HCT116 (cell line): Measurements from ENCODE around the gene KLF14. TPM values are rescaled to one million over a fixed set of nuclear protein-coding genes. Genes with fewer than 3 reads are reported as not detected.

Experiments
- ATAC-seq: fragments of 200-7000 bp; cut with Tn5 transposase; 2 replicates; pipeline ENCODE4 v1.9.1; 2020; ENCODE audit warnings: mild to moderate bottlenecking, moderate library complexity
- BruUV-seq: library from RNA; stranded (reverse); fragments of 400-500 nt; replicated peaks from 2 replicates; lab custom pipeline; 2021; lab: Mats Ljungman, UMichigan
- CTCF ChIA-PET: fragments of 300-600 bp; sonication (Branson Sonifier 250); formaldehyde crosslinking; loops from one replicate; lab custom pipeline; 2021; ENCODE audit warnings: antibody characterized with exemption; lab: Charles Lee
- POLR2A ChIA-PET: fragments of 300-600, 350-600 bp; sonication (Branson Sonifier 250); formaldehyde crosslinking; loops from one replicate; lab custom pipeline; 2021; ENCODE audit warnings: antibody characterized with exemption; lab: Charles Lee
- RAD21 ChIA-PET, 2 experiments: fragments of 300-600 bp; sonication (Branson Sonifier 250); formaldehyde crosslinking; loops; one replicate each; lab custom pipeline; 2023; ENCODE audit warnings: low total read pairs in 2 of 2; ENCODE audit not compliant: uncharacterized antibody in 2 of 2, unreplicated experiment in 2 of 2, low non-redundant PET in 1 of 2; lab: Charles Lee
- DNase-seq: peaks from one replicate; pipeline ENCODE4 v3.0.0-alpha.2; 2010; ENCODE audit warnings: low read depth, low spot score
- H2AFZ ChIP-seq: fragments of 200-600 bp; shearing (Covaris generic), sonication (generic); 2 replicates; pipeline ENCODE4 v1.6.1; 2017; ENCODE audit warnings: low read depth, mixed run types, mixed read lengths, antibody characterized with exemption, low read length; ENCODE audit not compliant: poor library complexity, severe bottlenecking
- H3K27ac ChIP-seq: 2 replicates; pipeline ENCODE4 v1.5.1; 2012; ENCODE audit warnings: low read depth, low read length
- H3K27me3 ChIP-seq: fragments of 200-600 bp; sonication (generic); 2 replicates; pipeline ENCODE4 v1.6.1; 2016; ENCODE audit warnings: mixed run types, low read length, mixed read lengths; ENCODE audit not compliant: insufficient read depth
- H3K36me3 ChIP-seq, 2 experiments: fragments of 200-500 bp in 1 of 2; fragments of 200-600 bp in 1 of 2; sonication (Bioruptor generic) in 1 of 2; sonication (generic) in 1 of 2; 2 replicates each; pipeline versions ENCODE4 v1.5.1 to v1.6.1; 2014 to 2016; ENCODE audit warnings: low read length in 2 of 2, inconsistent platforms in 1 of 2, mixed read lengths in 1 of 2, mixed run types in 1 of 2; ENCODE audit not compliant: insufficient read depth in 2 of 2, control insufficient read depth in 1 of 2
- H3K4me1 ChIP-seq, 2 experiments: fragments of 200-600 bp in 1 of 2; sonication (generic) in 1 of 2; 2 replicates each; pipeline versions ENCODE4 v1.5.1 to v1.6.1; 2012 to 2017; ENCODE audit warnings: low read length in 2 of 2, inconsistent platforms in 1 of 2, mild to moderate bottlenecking in 1 of 2, mixed read lengths in 1 of 2, mixed run types in 1 of 2, moderate library complexity in 1 of 2; ENCODE audit not compliant: insufficient read depth in 2 of 2, control insufficient read depth in 1 of 2
- H3K4me2 ChIP-seq: fragments of 200-600 bp; sonication (generic); 2 replicates; pipeline ENCODE4 v1.6.1; 2017; ENCODE audit warnings: mixed run types, low read length, mixed read lengths
- H3K4me3 ChIP-seq, 2 experiments: fragments of 200-600 bp in 1 of 2; sonication (generic) in 1 of 2; replicated peaks in 1 of 2; 2 replicates each; pipeline ENCODE4 v1.5.1; 2011 to 2016; ENCODE audit warnings: low read length in 2 of 2, control low read depth in 1 of 2, low read depth in 1 of 2, mild to moderate bottlenecking in 1 of 2, mixed read lengths in 1 of 2, mixed run types in 1 of 2
- H3K79me2 ChIP-seq: fragments of 200-600 bp; sonication (generic); 2 replicates; pipeline ENCODE4 v1.6.1; 2017; ENCODE audit warnings: mild to moderate bottlenecking, mixed run types, low read length, moderate library complexity, mixed read lengths; ENCODE audit not compliant: insufficient read depth
- H3K9ac ChIP-seq: fragments of 200-600 bp; sonication (generic); 2 replicates; pipeline ENCODE4 v1.6.1; 2016; ENCODE audit warnings: low read length, mixed read lengths
- H3K9me2 ChIP-seq: fragments of 200-600 bp; sonication (generic), shearing (Covaris generic); 2 replicates; pipeline ENCODE4 v1.6.1; 2017; ENCODE audit warnings: mixed run types, mild to moderate bottlenecking, moderate library complexity; ENCODE audit not compliant: insufficient read depth
- H3K9me3 ChIP-seq, 2 experiments: fragments of 200-500 bp in 1 of 2; fragments of 200-600 bp in 1 of 2; sonication (Bioruptor generic) in 1 of 2; sonication (generic) in 1 of 2; 2 replicates each; pipeline ENCODE4 v1.6.1; 2014 to 2017; ENCODE audit warnings: low read length in 2 of 2, mixed read lengths in 2 of 2, inconsistent platforms in 1 of 2, low read depth in 1 of 2, mild to moderate bottlenecking in 1 of 2, mixed run types in 1 of 2, moderate library complexity in 1 of 2; ENCODE audit not compliant: control insufficient read depth in 1 of 2, insufficient read depth in 1 of 2
- H4K20me1 ChIP-seq: fragments of 200-600 bp; sonication (generic), shearing (Covaris generic); 2 replicates; pipeline ENCODE4 v1.6.1; 2017; ENCODE audit warnings: mixed run types, mild to moderate bottlenecking, moderate library complexity; ENCODE audit not compliant: insufficient read depth
- EZH2 ChIP-seq: fragments of 200-600 bp; sonication (generic); IDR thresholded peaks from 2 replicates; pipeline ENCODE4 v1.6.1; 2017; ENCODE audit warnings: antibody characterized with exemption, mixed run types
- FOSL1 ChIP-seq: IDR thresholded peaks from 2 replicates; pipeline ENCODE4 v1.6.1; 2012; ENCODE audit warnings: low read depth
- JUND ChIP-seq: IDR thresholded peaks from 2 replicates; pipeline ENCODE4 v1.6.1; 2012
- POLR2A ChIP-seq: IDR thresholded peaks from 2 replicates; pipeline ENCODE4 v1.7.0; 2011; ENCODE audit warnings: borderline replicate concordance; ENCODE audit not compliant: insufficient read depth, insufficient read length; ENCODE audit errors: extremely low read depth
- SIN3A ChIP-seq: IDR thresholded peaks from 2 replicates; pipeline ENCODE4 v1.6.1; 2012; ENCODE audit warnings: low read depth
- SP1 ChIP-seq: IDR thresholded peaks from 2 replicates; pipeline ENCODE4 v1.6.1; 2012; ENCODE audit warnings: low read depth
- SRF ChIP-seq: IDR thresholded peaks from 2 replicates; pipeline ENCODE4 v1.6.1; 2012; ENCODE audit warnings: low read depth
- TCF7L2 ChIP-seq: IDR thresholded peaks from 2 replicates; pipeline ENCODE4 v1.7.0; 2011; ENCODE audit warnings: borderline replicate concordance, inconsistent platforms; ENCODE audit not compliant: insufficient read depth, insufficient read length; ENCODE audit errors: extremely low read depth
- ZFX ChIP-seq: fragments of 450-650 bp; IDR thresholded peaks from 2 replicates; pipeline ENCODE4 v1.6.1; 2017
- ZNF274 ChIP-seq: fragments of 200-500 bp; sonication (Bioruptor generic); IDR thresholded peaks from 2 replicates; pipeline ENCODE4 v1.6.1; 2014; ENCODE audit warnings: mild to moderate bottlenecking, low read depth, low read length, inconsistent platforms
- intact Hi-C: fragments of 100-400 bp; cut with micrococcal nuclease; formaldehyde crosslinking; loops from 2 replicates; pipeline ENCODE4 v1.10.0; 2022
- total RNA-seq: library from RNA; stranded (reverse); gene quantifications from one replicate; pipeline ENCODE4 v1.2.1, GENCODE V29; 2021; ENCODE audit not compliant: unreplicated experiment
- TF ChIP-seq, protein P1 (sequence below), 3 experiments: fragments of 200-600 bp in 1 of 3; sonication (generic) in 1 of 3; IDR thresholded peaks in 2 of 3; conservative IDR thresholded peaks in 1 of 3; 2 replicates each; pipeline ENCODE4 v1.5.1; 2012 to 2017; ENCODE audit warnings: low read depth in 2 of 3, low read length in 2 of 3, antibody characterized with exemption in 1 of 3, borderline replicate concordance in 1 of 3, control low read depth in 1 of 3, mild to moderate bottlenecking in 1 of 3, mixed read lengths in 1 of 3, mixed run types in 1 of 3, moderate library complexity in 1 of 3; ENCODE audit not compliant: insufficient read depth in 1 of 3

KLF14 gene
- total RNA-seq, 1 experiment from 2014 or later, result 0.93 TPM

DNA sequence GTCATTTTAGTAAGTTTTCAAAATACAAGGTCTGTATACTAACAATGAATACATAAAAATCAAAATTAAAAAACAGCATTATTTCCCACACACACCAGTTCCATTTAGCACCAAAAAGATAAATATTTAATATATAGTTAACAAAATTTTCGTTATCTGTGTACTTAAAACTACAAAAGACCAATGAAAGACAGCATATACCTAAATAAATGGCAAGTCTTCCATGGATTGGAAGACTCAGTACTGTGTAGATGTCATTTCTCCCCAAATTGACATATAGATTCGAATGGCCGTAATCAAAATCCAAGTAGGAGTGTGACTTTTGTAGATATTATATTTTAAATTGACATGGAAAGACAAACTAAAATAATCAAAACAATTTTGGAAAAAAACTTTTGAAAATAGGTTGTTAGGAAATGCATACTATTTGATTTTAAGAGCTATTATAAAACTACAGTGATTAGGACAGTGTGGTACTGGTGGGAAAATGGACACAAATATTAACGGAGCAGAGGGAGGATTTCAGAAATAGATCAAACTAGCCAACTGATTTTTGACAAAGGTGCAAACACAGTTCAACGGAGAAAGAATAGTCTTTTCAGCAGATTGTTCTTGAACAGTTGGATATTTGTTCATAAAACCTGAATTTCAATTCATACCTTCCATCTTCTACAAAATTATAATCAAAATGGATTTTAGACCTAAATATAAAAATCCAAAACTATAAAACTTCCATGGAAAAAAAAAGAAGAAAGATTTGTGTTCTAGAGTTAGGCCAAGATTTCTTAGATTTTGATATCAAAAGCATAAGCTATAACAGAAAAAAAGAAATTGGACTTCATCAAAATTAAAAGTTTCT is 14.8 kb upstream of the KLF14 start:
- ATAC-seq (no peak), DNase-seq (no peak)
- BruUV-seq, result no TSS peak
- Histone ChIP-seq H3K27me3 (no peaks in the 10 kb centered on the region), H3K27ac (no peak overlapping the region), H3K36me3 (no peaks in the 10 kb centered on the region), H2AFZ (no peak overlapping the region), H3K9ac (no peak overlapping the region), H3K9me2 (0 out of 2 replicates have a peak, but pooled peaks cover 3% of the 10 kb centered on the region), H3K4me3 (no peak overlapping the region), H3K4me2 (no peak overlapping the region), H4K20me1 (no peaks in the 10 kb centered on the region), H3K4me1 (no peaks in the 10 kb centered on the region), H3K9me3 (no peaks in the 10 kb centered on the region), H3K79me2 (no peaks in the 10 kb centered on the region)
- CTCF ChIA-PET, result no interaction called here
- POLR2A ChIA-PET, result no interaction called here
- RAD21 ChIA-PET, result no interaction called here
- TF ChIP-seq SP1 (no peak), TCF7L2 (no peak), EZH2 (no peak), ZFX (no peak), ZNF274 (no peak), JUND (no peak), SIN3A (no peak), FOSL1 (no peak), POLR2A (no peak), SRF (no peak)
- TF ChIP-seq, protein P1, sequence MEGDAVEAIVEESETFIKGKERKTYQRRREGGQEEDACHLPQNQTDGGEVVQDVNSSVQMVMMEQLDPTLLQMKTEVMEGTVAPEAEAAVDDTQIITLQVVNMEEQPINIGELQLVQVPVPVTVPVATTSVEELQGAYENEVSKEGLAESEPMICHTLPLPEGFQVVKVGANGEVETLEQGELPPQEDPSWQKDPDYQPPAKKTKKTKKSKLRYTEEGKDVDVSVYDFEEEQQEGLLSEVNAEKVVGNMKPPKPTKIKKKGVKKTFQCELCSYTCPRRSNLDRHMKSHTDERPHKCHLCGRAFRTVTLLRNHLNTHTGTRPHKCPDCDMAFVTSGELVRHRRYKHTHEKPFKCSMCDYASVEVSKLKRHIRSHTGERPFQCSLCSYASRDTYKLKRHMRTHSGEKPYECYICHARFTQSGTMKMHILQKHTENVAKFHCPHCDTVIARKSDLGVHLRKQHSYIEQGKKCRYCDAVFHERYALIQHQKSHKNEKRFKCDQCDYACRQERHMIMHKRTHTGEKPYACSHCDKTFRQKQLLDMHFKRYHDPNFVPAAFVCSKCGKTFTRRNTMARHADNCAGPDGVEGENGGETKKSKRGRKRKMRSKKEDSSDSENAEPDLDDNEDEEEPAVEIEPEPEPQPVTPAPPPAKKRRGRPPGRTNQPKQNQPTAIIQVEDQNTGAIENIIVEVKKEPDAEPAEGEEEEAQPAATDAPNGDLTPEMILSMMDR (IDR thresholded peaks at IDR 0.05 in 2 of 3, conservative IDR thresholded peaks at IDR 0.05 in 1 of 3; ENCODE audit: borderline replicate concordance in 1 of 3, insufficient read depth in 1 of 3, low read depth in 2 of 3, low read length in 2 of 3), result no peak
- intact Hi-C loops, result no loop called here
